VCaP (cell line): ENCODE measurements around the gene ZNF362.

Experiments
- H3K27ac ChIP-seq: fragments of 450-650 bp; 2 replicates; pipeline ENCODE4 v1.5.1; 2017
- TF ChIP-seq, protein P1 (sequence below): fragments of 450-650 bp; conservative IDR thresholded peaks from 2 replicates; pipeline ENCODE4 v1.5.1; 2017; ENCODE audit warnings: mild to moderate bottlenecking, moderate library complexity

The ZNF362 gene

DNA sequence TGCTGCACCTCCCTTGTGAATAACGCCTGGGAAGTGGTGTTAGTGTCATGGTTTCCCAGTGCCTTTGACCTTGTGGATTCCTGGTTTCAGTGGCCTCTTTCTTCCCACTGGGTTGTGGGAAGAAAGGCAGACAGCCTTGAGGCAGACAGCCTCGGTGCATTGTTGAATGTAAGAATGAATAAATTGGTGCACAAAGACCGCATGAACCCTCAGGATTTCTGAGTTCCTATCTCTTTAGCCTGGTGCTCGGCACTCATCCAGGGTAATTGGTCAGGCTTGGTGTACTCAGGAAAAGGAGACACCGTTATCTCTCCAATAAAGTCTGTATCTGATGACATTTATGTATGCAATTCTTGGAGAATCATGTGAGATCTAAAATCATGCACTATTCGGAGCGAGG is 5.1 kb downstream of the ZNF362 start:
- peak overlapping the region; percentile 50 for H3K27ac ChIP-seq
- TF ChIP-seq, protein P1, sequence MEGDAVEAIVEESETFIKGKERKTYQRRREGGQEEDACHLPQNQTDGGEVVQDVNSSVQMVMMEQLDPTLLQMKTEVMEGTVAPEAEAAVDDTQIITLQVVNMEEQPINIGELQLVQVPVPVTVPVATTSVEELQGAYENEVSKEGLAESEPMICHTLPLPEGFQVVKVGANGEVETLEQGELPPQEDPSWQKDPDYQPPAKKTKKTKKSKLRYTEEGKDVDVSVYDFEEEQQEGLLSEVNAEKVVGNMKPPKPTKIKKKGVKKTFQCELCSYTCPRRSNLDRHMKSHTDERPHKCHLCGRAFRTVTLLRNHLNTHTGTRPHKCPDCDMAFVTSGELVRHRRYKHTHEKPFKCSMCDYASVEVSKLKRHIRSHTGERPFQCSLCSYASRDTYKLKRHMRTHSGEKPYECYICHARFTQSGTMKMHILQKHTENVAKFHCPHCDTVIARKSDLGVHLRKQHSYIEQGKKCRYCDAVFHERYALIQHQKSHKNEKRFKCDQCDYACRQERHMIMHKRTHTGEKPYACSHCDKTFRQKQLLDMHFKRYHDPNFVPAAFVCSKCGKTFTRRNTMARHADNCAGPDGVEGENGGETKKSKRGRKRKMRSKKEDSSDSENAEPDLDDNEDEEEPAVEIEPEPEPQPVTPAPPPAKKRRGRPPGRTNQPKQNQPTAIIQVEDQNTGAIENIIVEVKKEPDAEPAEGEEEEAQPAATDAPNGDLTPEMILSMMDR: no peak

GRCh38 chr1:33263890-33264504 is 7.7 kb downstream of the ZNF362 start:
- TF ChIP-seq, protein P1: no peak
- H3K27ac ChIP-seq: no peak overlapping the region

GRCh38 chr1:33265780-33266605 is 9.7 kb downstream of the ZNF362 start:
- TF ChIP-seq, protein P1: no peak
- no peak overlapping the region for H3K27ac ChIP-seq

GRCh38 chr1:33266766-33267165 is 10.5 kb downstream of the ZNF362 start:
- TF ChIP-seq, protein P1: no peak

GRCh38 chr1:33267468-33268205 is 11.3 kb downstream of the ZNF362 start:
- TF ChIP-seq, protein P1: no peak
- H3K27ac ChIP-seq: no peak overlapping the region

More at GRCh38 chr1:33266766-33267165, 10.5 kb downstream of the ZNF362 start:
- H3K27ac ChIP-seq: no peak overlapping the region

- TF ChIP-seq, protein P1: no peak
- H3K27ac ChIP-seq: no peak overlapping the region
Measured at GRCh38 chr1:33268457-33268856, 12.2 kb downstream of the ZNF362 start.
